ENCODE results near the gene TMEM132D.

The TMEM132D gene

DNA sequence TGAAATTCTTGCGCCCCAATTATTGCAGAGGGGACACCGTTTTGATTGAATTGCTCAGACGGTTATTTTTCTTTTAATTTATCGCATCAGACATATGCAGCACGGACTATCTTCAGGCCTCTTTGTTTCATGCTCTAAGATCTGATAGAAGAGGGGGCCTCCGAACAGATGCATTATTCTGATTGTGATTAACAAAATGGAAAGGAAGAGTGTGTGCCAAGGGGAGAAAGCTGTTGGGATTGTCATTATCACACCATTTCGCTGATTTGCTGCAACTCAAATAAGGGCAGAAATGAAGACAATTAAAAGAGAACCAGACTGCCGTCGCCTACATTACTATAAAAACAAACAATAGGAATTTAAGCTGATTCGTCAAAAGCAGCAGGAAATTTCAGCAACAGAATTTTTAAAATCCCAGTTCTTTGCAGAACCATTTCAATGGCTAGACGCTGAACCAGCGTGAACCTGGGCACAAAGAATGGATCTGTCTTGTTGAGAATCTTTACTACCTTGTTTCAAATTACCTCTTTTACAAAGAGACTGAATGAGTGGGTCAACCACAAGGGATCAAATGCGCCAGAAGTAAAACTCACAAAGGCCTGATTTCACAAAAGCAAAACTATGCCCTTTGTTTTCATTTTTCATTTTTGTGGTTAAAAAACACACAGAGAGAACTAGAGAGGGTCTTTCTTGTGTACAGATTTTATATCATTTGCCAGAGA, 30.6 kb downstream of the TMEM132D start:
- DNase-seq, result no peak

DNA sequence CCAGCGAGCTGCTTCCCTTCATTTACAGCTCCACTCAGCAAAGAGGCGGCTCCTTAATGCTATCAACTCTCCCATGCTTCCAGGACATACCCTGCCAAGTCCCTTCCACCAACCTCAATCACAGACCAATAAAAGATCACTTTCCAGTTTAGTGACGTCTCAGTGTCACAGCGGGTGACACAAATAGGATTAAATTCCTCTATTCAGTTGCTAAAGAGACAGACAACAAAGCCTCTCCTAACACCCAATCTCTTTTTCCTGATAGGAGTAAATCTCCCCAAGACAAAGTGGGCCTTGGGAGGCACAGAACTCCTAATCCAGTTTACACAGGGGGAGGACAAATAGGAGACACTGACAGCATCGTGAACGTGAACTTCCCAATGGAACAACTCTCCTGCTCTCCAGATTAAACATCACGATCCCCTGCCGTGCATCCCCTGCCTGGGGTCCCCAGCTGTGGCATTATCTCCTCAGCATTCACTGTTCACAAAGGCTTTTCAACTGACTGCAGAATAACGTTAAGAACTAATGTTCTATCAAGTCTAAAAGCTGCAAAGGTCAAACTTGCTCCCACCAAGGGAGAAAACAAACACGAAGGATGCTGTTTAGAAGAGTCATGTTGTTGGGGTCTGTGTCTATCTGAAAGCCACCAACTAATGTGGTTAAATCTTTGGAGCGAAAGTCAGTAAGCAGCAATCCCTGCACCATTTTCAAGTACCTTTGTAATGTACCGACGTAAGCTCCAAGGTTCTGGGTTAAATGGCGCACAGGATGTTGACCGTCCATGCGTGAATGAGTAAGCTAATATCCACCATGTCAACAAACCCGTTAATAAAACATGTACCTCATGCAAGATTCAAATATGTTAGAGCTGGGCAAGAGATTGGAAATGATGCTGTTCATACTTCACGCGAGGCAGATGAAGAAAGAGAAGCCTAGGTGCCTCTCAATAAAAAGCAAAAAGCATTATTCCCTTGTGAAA, 31.5 kb downstream of the TMEM132D start:
- no peak for DNase-seq

DNA sequence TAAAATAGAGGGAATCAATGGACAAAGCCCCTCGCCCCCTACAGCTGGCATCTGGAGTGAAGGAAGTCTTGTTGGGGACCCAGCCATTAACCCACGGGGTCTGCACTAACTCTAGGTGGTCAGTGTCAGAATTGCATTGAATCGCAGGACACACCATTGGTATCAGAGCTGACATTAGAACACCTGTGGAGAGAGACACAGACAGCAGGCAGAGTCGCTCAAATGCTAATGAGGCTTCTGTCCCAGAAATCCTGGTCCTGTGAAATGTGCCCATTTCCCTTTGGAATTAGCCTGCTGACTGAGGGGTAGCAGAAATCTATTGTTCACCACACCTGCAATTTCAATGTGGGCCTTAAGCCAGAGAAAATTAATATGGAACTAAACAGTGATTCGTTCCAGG, 33.0 kb downstream of the TMEM132D start:
- no peak for DNase-seq

DNA sequence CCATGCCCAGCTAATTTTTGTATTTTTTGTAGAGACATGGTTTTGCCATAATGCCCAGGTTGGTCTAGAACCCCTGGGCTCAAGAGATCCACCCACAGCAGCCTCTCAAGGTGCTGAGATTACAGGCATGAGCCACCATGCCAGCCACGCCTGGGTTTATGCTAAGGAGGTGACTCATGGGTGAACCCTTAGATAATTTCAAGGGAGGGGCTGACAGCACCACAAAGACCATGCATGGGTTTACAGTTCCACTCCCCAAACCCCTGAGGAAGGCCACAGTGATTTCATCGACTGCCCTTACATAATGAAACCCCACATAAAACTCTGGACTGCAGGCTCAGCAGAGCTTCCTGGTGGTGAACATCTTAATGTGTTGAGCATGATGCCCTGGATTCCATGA, 33.7 kb downstream of the TMEM132D start:
- DNase-seq, result no peak

DNA sequence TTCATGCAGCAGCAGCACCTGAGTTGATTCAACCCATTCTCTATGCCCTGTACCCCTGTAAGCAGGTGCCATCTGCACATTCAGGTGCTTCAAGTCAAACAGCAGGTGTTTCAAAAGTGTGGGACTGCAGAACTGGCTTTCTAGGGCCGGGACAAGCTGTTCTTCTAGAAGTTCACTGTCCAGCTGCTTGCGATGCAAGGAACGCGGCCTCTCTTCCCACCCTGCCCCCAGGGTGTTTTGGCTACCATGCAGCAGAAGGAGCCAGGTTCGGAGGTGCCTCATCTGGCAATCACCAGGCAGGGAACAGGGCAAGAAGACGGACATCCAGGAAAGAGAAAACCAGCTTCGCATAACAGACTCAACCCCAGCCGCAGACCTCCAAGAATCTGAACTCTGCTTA, 35.2 kb downstream of the TMEM132D start:
- DNase-seq, result no peak

DNA sequence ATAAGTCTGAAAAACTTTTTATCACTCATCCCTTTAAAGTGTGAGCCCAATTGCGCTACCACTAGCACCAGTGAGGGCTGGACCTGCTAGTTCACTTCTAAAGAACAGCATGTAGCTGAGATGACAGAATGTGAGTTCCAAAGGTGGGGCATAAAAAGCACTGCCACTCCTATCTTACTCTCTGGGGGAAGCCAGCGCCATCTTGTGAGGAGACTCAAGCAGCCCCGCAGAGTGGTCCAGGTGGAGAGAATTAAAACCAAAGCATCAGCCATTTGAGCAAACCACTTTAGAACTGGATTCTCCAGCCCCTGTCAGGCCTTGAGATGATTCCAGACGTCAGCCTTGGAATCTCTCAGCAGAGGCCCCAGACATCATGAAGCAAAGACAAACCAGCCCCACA, 39.9 kb downstream of the TMEM132D start:
- DNase-seq, result no peak

DNA sequence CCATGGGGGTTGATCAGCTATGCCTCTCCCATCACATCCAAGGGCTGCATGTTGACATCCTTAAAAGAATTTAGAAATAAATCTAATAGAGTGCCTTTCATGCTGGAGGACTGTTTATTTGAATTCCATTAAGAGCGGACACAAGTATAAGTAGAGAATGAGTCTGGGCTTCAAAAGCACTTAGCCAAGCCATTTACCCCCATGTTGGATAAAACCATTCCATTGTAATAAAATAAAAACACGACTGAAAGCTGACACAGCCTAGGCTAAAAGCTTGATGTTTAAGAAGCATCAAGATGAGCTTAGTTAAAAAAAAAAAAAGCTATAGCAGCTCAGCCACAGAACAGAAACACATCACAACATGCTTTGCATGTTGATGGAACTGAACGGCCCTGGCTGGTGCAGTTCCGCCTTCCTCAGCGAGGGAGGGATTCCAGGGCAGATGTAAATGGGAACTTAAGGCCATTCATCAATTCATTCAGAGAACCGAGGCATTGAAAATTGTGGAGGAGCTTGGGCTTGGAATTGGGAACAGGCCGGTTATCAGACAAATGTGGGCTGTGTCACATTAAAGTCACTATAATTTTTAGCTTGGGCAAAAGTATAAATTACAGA, 41.2 kb downstream of the TMEM132D start:
- DNase-seq, result no peak

DNA sequence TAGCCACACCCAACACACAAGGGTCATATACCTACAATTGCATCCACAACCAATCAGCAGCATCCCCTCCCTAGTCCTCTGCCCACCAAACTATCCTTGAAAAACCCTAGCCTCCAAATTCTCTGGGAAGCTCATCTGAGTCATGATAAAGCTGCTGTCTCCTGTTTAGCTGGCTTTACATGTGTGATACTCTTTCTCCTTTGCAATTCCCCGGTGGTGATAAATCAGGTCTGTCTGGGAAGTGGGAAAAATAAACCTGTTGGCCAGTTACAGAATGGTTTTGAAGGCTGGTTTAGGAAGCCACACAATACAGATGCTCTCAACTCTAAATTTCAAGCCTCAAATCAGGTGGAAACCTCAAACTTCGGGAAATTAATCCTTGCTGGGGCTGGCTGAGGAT, 41.9 kb downstream of the TMEM132D start:
- DNase-seq, result no peak

DNA sequence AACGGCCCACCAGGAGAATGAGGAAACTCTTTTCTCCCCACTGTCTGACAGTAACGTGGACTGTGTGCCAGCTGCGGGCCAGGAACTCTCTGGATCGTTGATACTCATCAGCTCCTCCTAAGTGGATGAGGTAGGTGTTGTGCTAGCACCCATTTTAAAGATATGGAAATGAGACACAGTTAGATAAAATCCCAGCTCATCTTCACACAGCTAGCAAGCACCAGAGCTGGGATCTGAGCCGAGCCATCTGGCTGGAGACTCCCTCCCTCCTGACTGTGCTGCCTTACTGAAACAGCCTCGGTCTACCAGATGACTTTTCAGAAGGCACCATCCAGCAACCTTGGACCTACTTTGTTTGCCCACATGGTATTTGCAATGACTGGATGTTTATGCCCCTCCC, 49.2 kb downstream of the TMEM132D start:
- DNase-seq, result no peak

DNA sequence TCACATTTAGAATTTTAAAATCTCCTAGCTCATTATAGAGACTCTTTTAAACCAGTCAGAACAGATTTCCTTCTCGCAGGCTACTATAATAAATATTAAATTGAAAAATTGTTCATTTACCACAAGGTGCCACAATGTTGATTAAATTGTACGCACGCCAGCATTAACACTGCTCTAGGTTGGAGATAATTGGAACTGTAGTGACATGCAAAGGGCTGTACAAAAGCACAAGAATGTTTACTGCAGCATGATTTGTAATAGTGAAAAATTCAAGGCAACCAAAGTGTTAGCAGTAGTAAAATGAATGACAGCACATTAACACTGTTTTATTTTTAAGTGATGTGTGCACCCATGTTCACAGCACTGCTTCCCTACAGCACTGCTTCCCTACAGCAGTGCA, 52.5 kb downstream of the TMEM132D start:
- DNase-seq, result no peak

DNA sequence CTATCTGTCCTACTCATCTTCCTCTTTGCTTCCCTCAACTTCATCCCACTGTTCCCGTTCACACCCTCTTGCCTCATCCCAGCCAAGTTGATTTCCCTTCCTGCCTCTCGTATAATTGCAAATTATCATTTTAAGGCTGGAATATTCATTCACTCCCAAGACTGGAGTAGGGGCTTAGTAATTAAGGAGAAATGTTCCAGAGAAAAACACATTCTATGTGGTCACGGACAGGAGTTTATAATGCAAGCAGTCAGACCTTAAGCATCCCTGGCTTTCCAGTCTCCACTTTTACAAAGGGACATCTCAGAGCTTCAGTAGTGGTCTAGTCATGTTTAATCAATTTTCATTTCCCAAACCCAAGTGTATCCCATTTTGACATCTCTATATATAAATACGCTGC, 54.9 kb downstream of the TMEM132D start:
- DNase-seq, result no peak

DNA sequence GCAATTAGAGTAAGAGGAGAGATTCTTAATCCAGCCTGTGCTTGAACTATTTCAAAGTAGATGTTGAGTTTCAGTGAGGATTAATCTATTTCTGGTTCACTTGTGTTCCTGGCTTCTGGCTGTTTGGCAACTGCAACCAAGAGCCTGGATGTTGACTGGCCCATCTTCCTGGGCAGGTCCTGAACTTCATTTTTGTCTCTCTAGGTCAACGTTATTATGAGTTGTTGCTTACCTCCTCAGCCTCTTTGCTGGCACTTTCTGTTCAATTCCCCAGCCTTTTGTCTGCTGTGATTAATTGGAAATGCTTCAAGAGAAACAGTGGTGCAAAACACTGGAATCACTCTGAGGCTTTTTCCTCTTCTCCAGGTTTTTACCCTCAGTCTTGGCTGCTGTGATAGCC, 56.8 kb downstream of the TMEM132D start:
- DNase-seq, result no peak

DNA sequence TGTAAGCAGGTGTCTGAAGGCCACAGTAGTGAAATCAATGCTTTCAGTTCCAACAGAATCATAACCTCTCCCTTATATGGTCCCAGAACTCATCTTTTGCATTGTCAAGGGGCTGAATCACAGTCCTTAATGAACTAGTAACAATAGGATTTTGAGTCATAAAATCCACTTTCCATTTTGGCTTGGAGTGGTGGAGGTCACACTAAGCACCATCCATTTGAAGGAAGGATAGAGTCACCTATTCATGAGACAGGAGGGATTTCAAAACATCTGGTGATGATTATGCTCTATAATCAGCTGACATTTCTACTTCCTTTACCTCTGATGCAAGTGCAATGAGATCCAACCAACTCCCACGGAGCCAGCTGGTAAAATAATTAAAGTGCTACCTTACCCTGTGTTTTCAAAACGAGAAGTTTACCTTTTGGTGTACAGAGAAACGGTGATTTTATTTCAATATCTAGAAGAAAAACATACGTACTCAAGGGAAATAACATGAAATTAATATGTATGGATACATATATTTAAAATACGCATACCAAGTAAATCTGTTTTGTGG, 59.1 kb downstream of the TMEM132D start:
- no peak for DNase-seq

DNA sequence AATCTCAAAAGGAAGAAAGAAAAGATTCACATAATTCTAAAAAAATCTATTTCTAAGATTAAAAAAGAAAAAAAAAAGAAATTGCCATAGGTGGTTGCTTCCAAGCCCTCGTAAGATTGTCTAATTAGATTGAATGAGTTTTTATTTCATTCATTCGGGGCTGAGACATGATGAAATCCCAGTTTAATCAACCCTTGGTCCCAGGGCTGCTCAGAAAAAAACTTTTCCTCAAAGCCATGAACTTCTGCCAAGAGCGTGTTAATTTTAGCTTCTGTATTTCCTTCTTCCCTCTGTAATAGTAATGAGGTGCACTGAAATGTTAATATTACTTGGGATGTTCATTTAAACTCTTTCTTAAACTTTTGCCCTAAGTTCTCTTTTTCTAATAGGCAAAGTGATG, 62.6 kb downstream of the TMEM132D start:
- no peak for DNase-seq

DNA sequence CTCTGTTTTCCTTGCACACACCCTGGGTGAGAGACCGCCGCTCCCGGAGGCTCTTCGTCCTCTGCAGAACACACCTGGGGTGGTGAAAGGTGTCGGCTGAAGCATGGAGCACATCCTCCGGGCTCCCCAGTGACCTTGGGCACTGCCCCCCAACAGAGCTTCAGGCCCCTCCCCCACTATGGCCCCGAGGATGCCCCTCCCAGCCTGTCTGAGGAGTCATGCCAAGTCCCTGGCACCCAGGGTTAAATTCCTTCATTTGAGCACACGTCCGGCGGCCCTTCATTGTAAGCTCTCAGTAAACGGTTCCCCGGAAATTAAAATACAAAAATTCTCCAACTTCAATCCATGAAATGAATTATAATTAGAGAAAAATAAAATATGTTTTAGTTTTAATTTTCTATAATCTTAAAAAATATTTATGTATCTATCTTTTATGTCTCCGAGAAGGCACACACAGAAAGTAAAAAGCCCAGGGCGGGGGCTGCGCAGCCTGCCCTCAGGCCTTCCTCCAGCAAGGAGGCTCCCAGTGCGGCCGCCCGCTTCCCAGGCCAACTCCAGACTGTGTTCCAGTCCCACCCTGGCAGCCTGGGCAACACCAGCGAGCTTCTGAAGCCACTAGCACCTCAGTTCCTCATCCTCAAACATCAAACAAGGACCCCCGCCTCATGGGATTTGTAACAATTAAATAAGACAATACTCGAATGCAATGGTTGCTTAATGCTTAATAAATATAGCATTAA, 63.5 kb downstream of the TMEM132D start:
- no peak for DNase-seq

DNA sequence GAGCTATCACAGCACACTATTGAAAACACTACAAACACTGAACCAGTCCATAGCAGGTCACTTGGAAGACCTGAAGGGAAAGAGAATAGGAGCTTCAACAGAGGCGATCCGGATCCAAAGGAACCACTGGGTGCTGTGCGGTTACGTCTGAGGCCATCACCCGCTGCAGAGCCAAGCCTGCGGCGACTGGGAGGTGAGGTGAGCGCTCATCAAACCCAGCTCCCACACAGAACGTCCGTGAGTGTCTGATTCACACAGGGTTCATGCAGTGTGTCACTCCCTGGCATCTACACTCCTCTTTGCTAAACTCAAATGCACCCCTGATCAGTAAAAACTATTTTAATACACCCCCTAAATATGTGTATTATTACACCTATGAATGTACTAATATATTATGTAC, 64.1 kb downstream of the TMEM132D start:
- DNase-seq, result no peak

DNA sequence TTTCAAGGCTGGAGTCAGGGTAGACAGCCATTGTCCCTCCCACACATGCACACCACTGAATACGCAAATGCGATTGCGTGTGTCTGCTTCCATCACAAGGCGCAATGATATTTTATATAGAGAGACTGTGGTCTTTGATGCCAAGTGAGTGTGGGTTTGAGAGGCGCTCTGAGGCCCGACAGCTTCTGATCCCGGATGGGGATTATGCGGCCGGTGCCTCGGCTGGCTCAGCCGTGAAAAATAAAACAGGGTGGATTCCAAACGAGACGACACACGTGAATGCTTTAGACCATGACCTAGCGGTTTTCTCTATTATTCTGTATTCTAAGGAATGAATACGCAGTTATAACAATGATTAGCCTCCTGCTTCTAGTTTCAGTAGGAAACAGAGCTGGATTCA, 72.5 kb downstream of the TMEM132D start:
- DNase-seq, result no peak

DNA sequence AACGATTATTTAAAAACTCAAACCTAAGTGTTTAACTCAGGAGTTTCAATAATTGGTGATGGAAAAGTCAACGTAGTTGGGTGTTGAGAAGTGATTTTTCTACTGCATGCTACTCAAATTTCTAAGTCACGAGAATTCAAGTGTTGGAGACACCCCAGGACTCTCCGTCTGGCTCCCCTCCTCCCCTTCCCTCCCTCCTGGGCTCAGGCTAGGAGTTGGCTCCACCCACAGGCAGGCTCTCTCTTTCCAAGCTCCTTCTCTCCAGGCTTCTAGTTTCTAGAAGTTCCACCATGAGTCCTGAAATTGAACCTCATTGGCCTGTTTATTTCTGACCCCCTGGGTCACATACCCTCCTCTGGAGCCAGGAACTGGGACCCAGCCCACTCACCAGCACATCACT, 73.0 kb downstream of the TMEM132D start:
- no peak for DNase-seq

DNA sequence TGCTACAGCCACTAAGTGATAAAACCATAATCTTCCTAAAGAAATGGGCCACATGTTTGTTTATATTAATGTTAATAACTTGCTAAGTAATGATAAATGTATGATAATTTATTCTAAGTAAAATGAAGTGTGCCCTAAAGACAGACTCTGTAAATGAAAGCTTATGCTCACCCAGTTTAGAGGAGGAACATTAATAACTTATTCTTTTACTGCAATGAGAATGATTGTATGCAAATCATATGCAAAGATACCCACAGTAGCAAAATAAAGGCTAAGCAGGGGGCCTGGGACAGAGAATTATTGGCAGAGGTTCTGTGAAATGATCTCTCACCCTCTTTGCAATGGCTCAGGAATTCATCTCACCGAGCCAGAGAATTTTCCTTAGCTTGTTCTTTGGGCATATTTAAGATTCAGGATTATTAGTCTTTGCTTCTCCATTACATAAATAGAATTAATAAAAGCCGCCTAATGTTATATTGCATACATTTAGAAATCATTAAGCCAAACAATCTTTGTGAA, 75.9 kb downstream of the TMEM132D start:
- DNase-seq, result no peak

DNA sequence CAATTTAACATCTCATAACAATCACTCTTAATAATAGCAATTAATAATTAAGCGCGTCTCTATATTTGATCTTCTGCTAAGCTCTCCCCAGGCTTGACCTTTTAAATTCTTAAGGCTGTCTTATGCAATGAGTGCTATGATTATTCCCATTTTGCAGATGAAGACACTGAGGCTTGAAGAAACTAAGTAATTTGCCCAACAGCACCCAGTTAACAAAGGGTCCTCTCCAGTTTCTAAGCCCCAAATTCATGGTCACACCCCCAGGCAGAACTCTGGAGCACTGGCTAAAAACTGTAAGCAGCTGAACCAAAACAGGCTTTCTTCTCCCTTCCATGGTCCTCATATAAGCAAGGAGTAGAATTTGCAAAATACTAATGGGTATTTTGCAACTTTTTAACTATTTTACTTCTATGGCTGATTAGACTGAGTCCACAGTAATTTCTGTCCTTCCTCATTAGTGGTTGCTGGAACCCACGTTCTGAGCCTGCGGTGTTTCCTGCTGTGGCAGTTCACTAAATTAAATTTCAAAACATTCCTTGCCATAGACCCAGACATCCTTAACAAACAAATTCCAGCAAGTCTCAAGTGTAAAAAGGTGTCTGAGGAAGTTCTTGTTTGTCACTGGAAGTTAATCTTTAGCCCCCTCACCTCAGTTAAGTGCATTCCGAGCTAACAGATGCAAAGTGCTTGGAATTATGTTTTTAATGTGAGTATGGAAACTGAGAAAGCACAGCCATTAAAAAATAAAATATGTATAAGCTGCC, 76.5 kb downstream of the TMEM132D start:
- DNase-seq, result no peak

DNA sequence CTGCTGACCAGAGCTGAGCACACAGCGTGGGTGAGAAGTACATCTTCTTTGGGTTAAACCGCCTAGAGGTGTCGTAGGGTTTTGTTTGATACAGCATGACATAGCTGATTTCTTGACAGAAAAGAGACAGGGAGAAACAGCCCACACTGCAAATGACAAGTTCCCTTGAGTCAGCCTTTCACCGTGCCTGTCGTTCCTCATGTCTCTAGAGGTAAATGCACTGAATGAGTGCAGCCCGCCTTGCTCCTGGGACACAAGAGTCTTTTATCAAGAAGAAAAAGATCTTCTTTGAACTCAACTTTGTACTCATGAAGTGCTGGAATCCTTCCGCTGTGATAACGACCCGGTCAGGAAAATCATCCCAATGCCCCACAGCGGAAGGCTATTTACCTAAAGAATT, 77.6 kb downstream of the TMEM132D start:
- no peak for DNase-seq

DNA sequence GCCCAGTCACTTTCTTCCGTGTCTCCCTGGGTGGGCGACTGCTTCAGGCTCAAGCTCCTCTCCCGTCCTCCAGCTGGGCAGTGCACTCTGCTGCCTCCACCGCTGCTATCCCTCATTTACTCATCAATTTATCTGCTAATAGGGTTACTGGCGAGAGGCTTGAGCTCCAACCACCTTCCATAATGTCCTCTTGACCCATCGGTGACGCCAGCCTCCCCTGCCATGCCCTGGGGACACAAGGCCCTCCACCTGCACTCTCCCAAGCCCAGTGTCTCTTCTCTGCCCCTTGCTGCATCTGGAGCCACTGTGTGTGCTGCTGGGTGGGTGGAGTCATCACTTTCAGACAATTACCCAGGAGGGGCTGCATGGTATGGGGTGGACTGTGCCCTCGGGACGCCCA, 78.5 kb downstream of the TMEM132D start:
- no peak for DNase-seq
